HK-2 (cell line): Measurements from ENCODE around the gene ECE2.
A peak's percentile ranks its signal among the peaks of the same experiment; 100 is the strongest.

Source experiments
- DNase-seq: peaks from one replicate; pipeline ENCODE4 v3.0.0-alpha.2; 2018; ENCODE audit not compliant: unreplicated experiment

The ECE2 gene

DNA sequence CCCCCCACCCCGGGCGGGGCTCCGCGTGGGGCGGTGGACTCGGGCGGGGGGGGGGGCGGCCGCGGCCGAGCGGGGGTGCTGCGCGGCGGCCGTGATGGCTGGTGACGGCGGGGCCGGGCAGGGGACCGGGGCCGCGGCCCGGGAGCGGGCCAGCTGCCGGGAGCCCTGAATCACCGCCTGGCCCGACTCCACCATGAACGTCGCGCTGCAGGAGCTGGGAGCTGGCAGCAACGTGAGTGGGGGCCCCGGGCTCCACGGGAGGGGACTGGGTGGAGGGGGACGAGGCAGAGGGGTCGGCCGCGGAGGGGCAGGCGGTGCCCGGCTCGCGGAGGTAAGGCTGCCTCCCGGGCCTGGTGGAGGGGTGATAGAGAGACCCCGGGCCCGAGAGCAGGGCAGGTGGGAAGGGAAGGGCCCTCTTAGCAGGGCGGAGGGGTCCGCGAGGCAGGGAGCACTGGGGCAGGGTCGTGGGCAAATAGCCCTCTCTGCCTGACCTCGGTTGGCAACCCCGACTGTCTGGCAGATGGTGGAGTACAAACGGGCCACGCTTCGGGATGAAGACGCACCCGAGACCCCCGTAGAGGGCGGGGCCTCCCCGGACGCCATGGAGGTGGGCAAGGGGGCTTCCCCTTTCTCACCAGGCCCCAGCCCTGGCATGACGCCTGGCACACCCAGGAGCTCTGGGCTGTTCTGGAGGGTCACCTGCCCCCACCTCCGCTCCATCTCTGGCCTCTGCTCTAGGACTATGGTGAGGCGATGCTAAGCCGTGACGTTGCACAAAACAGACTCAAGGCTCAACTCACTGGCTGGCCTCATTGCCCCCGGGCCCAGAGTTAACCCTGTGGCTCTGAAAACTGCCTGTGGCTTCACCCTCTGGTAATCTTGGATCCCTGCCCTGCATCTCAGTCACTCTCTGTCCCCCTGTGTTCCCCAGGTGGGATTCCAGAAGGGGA is at the start of gene ECE2:
Gene ECE2 (plus strand): TSS at position 62 of the 950 bp plus-strand sequence. CDS start 132 bp downstream, at position 194.
- DNase-seq = no peak

DNA sequence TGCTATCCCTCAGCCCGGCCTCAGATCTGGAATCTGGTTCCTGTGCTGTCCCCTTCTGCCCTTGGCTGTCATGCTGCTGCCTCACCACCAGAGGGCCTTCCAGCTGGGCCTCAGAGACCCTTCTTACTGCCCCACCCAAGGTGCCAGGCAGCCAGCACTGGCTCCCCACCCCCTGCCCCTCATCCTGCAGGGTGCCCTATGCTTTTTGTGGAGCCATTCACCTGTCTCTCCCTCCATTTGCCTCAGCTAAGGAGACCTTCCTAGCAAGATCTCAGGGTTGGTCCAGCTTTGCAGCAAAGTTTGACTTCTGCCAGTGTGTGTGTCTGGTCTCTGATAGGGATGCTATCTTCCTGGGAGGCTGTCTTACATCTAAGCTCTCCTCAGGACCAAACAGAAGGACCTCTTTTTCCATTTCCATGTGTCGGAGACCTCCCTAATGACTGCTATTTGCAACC is 48.3 kb upstream of the ECE2 start:
- DNase-seq = no peak

- DNase-seq = no peak
Measured at GRCh38 chr3:184228376-184229137, 47.3 kb upstream of the ECE2 start.

GRCh38 chr3:184229394-184230080 is 46.3 kb upstream of the ECE2 start, which contains the start of gene VWA5B2:
Gene VWA5B2 (plus strand): TSS chr3:184229585. CDS start chr3:184230529, 944 bp downstream.
- peak; percentile 64 for DNase-seq

GRCh38 chr3:184230081-184230602 is 45.7 kb upstream of the ECE2 start:
- no peak for DNase-seq

- no peak for DNase-seq
Measured at GRCh38 chr3:184230603-184231528, 45.0 kb upstream of the ECE2 start.

GRCh38 chr3:184231671-184232070 is 44.2 kb upstream of the ECE2 start:
- no peak for DNase-seq

- no peak for DNase-seq
Measured at GRCh38 chr3:184233127-184233843, 42.5 kb upstream of the ECE2 start.

GRCh38 chr3:184234224-184234623 is 41.6 kb upstream of the ECE2 start:
- DNase-seq = peak; percentile 89

- DNase-seq = no peak
Measured at GRCh38 chr3:184234671-184235380, 41.0 kb upstream of the ECE2 start.

DNA sequence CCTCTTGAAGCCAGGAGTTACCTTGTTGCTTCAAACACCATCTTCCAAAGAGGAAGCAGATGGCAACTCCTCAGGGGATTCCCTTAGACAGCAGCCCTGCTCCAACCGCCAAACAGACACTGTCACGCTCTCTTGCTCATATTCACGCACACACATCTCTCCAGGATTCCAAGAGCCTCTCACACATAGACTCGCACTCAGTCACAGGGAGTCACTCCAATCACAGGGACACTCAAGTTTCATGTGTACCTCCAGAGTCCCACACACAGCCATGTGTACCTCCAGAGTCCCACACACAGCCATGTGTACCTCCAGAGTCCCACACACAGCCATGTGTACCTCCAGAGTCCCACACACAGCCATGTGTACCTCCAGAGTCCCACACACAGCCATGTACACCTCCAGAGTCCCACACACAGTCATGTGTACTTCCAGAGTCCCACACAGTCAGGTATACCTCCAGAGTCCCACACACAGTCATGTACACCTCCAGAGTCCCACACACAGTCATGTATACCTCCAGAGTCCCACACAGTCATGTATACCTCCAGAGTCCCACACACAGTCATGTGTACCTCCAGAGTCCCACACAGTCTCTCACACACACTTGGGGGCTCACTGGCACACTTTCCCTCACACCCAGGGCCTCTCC is 40.3 kb upstream of the ECE2 start:
- no peak for DNase-seq

DNA sequence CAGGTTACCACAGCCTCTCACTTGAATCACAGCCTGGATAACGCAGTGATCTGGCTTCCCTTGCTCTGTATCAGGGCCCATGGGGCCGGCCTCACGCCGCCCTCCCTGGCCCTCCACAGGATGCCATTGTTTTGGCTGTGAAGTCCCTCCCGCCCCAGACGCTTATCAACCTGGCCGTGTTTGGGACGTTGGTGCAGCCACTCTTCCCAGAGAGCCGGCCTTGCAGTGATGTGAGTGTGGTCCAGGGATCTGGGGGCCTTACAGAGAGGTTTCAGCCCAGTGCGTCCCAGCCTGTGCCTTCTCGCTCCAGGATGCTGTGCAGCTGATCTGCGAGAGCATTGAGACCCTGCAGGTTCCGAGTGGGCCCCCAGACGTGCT is 39.8 kb upstream of the ECE2 start:
- DNase-seq = no peak

- DNase-seq = no peak
Measured at GRCh38 chr3:184236636-184237035, 39.2 kb upstream of the ECE2 start.

GRCh38 chr3:184237211-184237610 is 38.6 kb upstream of the ECE2 start:
- no peak for DNase-seq

- no peak for DNase-seq
Measured at GRCh38 chr3:184237807-184238206, 38.0 kb upstream of the ECE2 start.

DNA sequence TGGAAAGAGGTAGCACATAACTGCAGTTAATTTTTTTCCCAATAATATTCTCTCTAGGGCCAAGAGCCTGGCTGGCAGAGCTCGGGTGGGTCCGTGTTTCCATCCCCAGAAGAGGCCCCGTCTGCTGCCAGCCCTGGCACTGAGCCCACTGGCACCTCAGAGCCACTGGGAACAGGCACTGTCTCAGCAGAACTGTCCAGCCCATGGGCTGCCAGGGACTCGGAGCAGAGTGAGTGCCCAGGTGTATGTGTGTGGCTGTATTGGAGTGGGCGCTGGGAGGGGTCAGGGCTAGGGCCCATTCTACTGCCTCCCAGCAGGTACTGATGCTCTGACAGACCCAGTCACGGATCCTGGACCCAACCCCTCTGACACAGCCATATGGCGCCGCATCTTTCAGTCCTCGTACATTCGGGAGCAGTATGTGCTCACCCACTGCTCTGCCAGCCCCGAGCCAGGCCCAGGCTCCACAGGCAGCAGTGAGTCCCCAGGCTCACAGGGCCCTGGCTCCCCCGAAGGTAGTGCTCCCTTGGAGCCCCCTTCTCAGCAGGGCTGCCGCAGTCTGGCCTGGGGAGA is 37.5 kb upstream of the ECE2 start:
- DNase-seq = no peak

- no peak for DNase-seq
Measured at GRCh38 chr3:184239221-184239620, 36.6 kb upstream of the ECE2 start.

DNA sequence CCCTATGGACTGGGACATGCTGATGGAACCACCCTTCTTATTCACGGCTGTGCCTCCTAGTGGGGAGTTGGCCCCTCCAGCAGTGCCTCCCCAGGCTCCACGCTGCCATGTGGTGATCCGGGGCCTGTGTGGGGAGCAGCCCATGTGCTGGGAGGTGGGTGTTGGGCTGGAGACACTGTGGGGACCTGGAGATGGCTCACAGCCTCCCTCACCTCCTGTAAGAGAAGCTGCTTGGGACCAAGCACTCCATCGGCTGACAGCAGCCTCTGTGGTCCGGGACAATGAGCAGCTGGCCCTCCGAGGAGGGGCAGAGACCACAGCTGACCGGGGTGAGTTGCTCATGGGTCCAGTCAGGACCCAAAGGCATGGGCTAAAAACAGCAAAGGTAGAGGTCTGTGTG is 36.1 kb upstream of the ECE2 start:
- DNase-seq = no peak
